Activated CD4-positive, alpha-beta memory T cell treated with anti-CD3 and anti-CD28 coated beads, Interleukin-2, amount 10 ng/mL, durations not matched to agents 7 days and 5 days (primary cell): ENCODE data around the gene SEPTIN3. TPM values are rescaled to one million over a fixed set of nuclear protein-coding genes. Genes with fewer than 3 reads are reported as not detected.

Experiments
- CTCF ChIA-PET: fragments of 350-600 bp; sonication (Branson Sonifier 250); formaldehyde crosslinking; loops from one replicate; lab custom pipeline; 2021; ENCODE audit warnings: antibody characterized with exemption, inconsistent platforms; lab: Charles Lee
- POLR2A ChIA-PET: fragments of 350-600 bp; sonication (Branson Sonifier 250); formaldehyde crosslinking; loops from one replicate; lab custom pipeline; 2021; ENCODE audit warnings: antibody characterized with exemption; lab: Charles Lee
- DNase-seq: peaks from one replicate; pipeline ENCODE4 v3.0.0-alpha.2; 2020
- H3K27ac Mint-ChIP-seq: one replicate; pipeline ENCODE4 v1.8.0; 2021; ENCODE audit warnings: mild to moderate bottlenecking, mixed read lengths
- H3K27me3 Mint-ChIP-seq: one replicate; pipeline ENCODE4 v1.8.0; 2021; ENCODE audit warnings: mixed read lengths
- H3K36me3 Mint-ChIP-seq: one replicate; pipeline ENCODE4 v1.8.0; 2021; ENCODE audit warnings: low read depth, mixed read lengths
- H3K4me1 Mint-ChIP-seq: one replicate; pipeline ENCODE4 v1.8.0; 2021; ENCODE audit warnings: mixed read lengths
- H3K4me3 Mint-ChIP-seq: one replicate; pipeline ENCODE4 v1.8.0; 2021; ENCODE audit warnings: mild to moderate bottlenecking, mixed read lengths
- H3K9me3 Mint-ChIP-seq: one replicate; pipeline ENCODE4 v1.8.0; 2021; ENCODE audit warnings: mixed read lengths
- total RNA-seq, 2 experiments: library from RNA; stranded (reverse); gene quantifications; one replicate each; pipeline ENCODE4 v1.2.3, GENCODE V29; 2021

Gene SEPTIN3
- total RNA-seq, 2 experiments from 2014 or later: 2.8 to 3.2 TPM

DNA sequence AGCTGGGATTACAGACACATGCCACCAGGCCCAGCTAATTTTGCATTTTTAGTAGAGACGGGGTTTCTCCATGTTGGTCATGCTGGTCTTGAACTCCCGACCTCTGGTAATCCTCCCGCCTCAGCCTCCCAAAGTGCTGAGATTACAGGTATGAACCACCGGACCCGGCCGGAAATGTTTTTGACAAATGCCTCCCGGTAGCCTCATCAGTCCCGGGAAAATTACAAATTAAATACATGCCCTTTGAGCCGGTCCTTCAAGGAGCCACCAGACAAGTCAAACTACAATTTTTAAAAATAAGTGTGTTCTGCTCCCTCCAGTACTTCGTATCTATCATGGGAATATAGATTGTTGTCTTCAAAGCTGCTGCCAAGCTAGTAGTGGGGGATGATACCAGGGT, 46.9 kb downstream of the SEPTIN3 start:
- Mint-ChIP-seq H3K9me3 (peaks cover 4% of the 10 kb centered on the region), H3K36me3 (peaks cover 3% of the 10 kb centered on the region)
- POLR2A ChIA-PET: interaction anchor here (1.2 to 1.4 kb wide), 2 partner anchors 17 to 53 kb away, joined by 3 to 4 read pairs; partner anchors contain the start of gene WBP2NL

DNA sequence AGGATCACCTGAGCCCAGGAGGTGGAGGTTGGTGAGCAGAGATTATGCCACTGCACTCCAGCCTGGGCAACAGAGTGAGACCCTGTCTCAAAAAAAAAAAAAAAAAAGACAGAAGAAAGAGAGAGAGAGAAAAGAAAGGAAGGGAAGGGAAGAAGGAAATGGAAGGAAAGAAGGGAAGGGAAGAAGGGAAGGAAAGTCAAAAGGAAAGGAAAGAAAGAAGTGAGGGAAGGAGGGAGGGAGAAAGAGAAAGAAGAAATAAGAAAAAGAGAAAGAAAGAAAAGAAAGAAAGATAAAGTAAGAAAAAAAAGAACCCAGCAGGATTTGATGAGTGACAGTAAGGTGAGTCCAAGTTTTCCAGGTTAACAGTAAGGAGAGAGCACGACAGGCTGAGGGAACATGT, 49.0 kb downstream of the SEPTIN3 start:
- ChIA-PET CTCF (no interaction called here), POLR2A (no interaction called here)
- Mint-ChIP-seq H3K27me3 (peaks cover 25% of the 10 kb centered on the region), H3K4me1 (peaks cover 18% of the 10 kb centered on the region), H3K4me3 (no peak overlapping the region), H3K9me3 (no peaks in the 10 kb centered on the region), H3K27ac (no peak overlapping the region), H3K36me3 (peaks cover 4% of the 10 kb centered on the region)
- DNase-seq: no peak

More for the DNA sequence above, 46.9 kb downstream of the SEPTIN3 start:
- no peak for DNase-seq
- Mint-ChIP-seq H3K4me1 (peaks cover 4% of the 10 kb centered on the region), H3K4me3 (no peak overlapping the region), H3K27ac (no peak overlapping the region), H3K27me3 (peaks cover 25% of the 10 kb centered on the region)
- CTCF ChIA-PET: interaction anchor here (1.0 kb wide), 1 partner anchor 319 kb away, joined by 3 read pairs; no protein-coding TSS in a partner anchor

Other genes starting within 250 kb of the SEPTIN3 start
- gene CCDC134, start 168.8 kb upstream of the SEPTIN3 start, total RNA-seq: 10 to 100 TPM; 17.9 to 20.3 TPM
- gene SREBF2, start 136.3 kb upstream of the SEPTIN3 start, total RNA-seq: 100 to 1,000 TPM; 150 to 157 TPM
- not detected for gene SHISA8, start 54.4 kb upstream of the SEPTIN3 start, total RNA-seq
- 1 to 10 TPM; 2.3 to 2.6 TPM for gene TNFRSF13C, start 42.6 kb upstream of the SEPTIN3 start, total RNA-seq
- gene CENPM, start 22.3 kb upstream of the SEPTIN3 start, total RNA-seq: 10 to 100 TPM; 71.8 to 81.2 TPM
- gene WBP2NL, start 29.3 kb downstream of the SEPTIN3 start, total RNA-seq: 1 to 10 TPM; 2.0 to 2.3 TPM
- gene NAGA, start 101.4 kb downstream of the SEPTIN3 start, total RNA-seq: 10 to 100 TPM; 33.7 to 35.0 TPM
- gene PHETA2, start 104.8 kb downstream of the SEPTIN3 start, total RNA-seq: 1 to 10 TPM; 3.6 to 4.5 TPM
- 10 to 100 TPM; 92.7 to 98.1 TPM for gene SMDT1, start 110.3 kb downstream of the SEPTIN3 start, total RNA-seq
- 10 to 100 TPM; 94.8 to 97.1 TPM for gene NDUFA6, start 121.3 kb downstream of the SEPTIN3 start, total RNA-seq
- gene CYP2D6, start 161.4 kb downstream of the SEPTIN3 start, total RNA-seq: 1 to 10 TPM; 1.9 to 2.4 TPM